A549 treated with RU486 at 1 μM for 4 hours (cell line): Measurements from ENCODE around the gene PPM1L. TPM values are rescaled to one million over a fixed set of nuclear protein-coding genes. Genes with fewer than 3 reads are reported as not detected.

Experiments
- total RNA-seq: library from RNA; stranded (reverse); fragments of 200-300 nt; extraction: Qiagen RNA extraction; gene quantifications from 5 replicates; pipeline ENCODE4 v1.2.3, GENCODE V29; 2022; ENCODE audit warnings: low read depth

PPM1L gene
- 0.34 to 0.59 TPM (median 0.48 TPM) in 5 replicates for total RNA-seq

GRCh38 chr3:160755776-160756304 is at the start of gene PPM1L:
Gene PPM1L, plus strand, starts transcription at chr3:160756231.

GRCh38 chr3:161104561-161105551 is 348.8 kb downstream of the PPM1L start, which contains the start of gene B3GALNT1:
Gene B3GALNT1, minus strand, starts transcription at chr3:161105349. Its CDS starts 18,595 bp downstream, at chr3:161086754.

Other genes with a start within 250 kb of the PPM1L start
- gene KPNA4, start 190.7 kb upstream of the PPM1L start, total RNA-seq = 28.6 to 34.8 TPM (median 32.8 TPM) in 5 replicates
- 0.57 to 1.2 TPM (median 1.0 TPM) in 5 replicates for gene ARL14, start 79.1 kb upstream of the PPM1L start, total RNA-seq